GM06990 (cell line): ENCODE results near the gene AANAT.

Source experiments
- DNase-seq: peaks from one replicate; pipeline ENCODE4 v3.0.0-alpha.2; 2011; ENCODE audit not compliant: insufficient read length; ENCODE audit errors: extremely low read depth
- H3K27me3 ChIP-seq: replicated peaks from 2 replicates; pipeline ENCODE4 v1.6.0; 2011; ENCODE audit warnings: low read length; ENCODE audit not compliant: control insufficient read depth, insufficient read depth
- H3K36me3 ChIP-seq: 2 replicates; pipeline ENCODE4 v1.5.1; 2011; ENCODE audit warnings: low read length; ENCODE audit not compliant: control insufficient read depth, insufficient read depth
- H3K4me3 ChIP-seq: replicated peaks from 2 replicates; pipeline ENCODE4 v1.5.1; 2011; ENCODE audit warnings: low read depth, mild to moderate bottlenecking, control low read depth, low read length
- TF ChIP-seq, protein P1 (sequence below): IDR thresholded peaks from 2 replicates; pipeline ENCODE4 v1.5.1; 2011; ENCODE audit warnings: low read length, control low read depth, mild to moderate bottlenecking, inconsistent platforms; ENCODE audit not compliant: insufficient read depth, poor library complexity, severe bottlenecking

The AANAT gene

DNA sequence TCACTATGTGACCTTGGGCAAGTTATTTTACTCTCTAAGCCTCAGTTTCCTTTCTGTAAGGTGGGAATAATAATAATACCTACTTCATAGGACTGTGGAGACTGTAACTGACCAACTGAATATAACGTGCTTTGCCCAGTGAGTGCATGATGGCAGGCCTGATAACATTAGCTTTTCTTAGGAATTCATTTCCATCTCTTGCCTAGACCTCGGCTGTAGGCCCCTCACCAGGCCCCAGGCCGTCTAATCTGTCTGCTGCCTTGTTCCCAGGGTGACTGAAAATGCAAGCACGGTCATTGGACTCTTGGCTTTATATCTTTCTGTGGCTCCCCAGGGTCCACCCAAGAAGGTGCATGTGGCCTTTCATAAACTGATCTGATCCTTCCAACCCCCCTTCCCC is 7.7 kb upstream of the AANAT start:
- no peak for DNase-seq
- TF ChIP-seq, protein P1, sequence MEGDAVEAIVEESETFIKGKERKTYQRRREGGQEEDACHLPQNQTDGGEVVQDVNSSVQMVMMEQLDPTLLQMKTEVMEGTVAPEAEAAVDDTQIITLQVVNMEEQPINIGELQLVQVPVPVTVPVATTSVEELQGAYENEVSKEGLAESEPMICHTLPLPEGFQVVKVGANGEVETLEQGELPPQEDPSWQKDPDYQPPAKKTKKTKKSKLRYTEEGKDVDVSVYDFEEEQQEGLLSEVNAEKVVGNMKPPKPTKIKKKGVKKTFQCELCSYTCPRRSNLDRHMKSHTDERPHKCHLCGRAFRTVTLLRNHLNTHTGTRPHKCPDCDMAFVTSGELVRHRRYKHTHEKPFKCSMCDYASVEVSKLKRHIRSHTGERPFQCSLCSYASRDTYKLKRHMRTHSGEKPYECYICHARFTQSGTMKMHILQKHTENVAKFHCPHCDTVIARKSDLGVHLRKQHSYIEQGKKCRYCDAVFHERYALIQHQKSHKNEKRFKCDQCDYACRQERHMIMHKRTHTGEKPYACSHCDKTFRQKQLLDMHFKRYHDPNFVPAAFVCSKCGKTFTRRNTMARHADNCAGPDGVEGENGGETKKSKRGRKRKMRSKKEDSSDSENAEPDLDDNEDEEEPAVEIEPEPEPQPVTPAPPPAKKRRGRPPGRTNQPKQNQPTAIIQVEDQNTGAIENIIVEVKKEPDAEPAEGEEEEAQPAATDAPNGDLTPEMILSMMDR: no peak
- Histone ChIP-seq H3K36me3 (no peaks in the 10 kb centered on the region), H3K4me3 (no peak overlapping the region), H3K27me3 (no peaks in the 10 kb centered on the region)

- H3K36me3 ChIP-seq: no peaks in the 10 kb centered on the region
- no peak overlapping the region for H3K4me3 ChIP-seq
- TF ChIP-seq, protein P1: no peak
- no peak for DNase-seq
- no peaks in the 10 kb centered on the region for H3K27me3 ChIP-seq
Observed at GRCh38 chr17:76461765-76462555, 5.4 kb upstream of the AANAT start.

DNA sequence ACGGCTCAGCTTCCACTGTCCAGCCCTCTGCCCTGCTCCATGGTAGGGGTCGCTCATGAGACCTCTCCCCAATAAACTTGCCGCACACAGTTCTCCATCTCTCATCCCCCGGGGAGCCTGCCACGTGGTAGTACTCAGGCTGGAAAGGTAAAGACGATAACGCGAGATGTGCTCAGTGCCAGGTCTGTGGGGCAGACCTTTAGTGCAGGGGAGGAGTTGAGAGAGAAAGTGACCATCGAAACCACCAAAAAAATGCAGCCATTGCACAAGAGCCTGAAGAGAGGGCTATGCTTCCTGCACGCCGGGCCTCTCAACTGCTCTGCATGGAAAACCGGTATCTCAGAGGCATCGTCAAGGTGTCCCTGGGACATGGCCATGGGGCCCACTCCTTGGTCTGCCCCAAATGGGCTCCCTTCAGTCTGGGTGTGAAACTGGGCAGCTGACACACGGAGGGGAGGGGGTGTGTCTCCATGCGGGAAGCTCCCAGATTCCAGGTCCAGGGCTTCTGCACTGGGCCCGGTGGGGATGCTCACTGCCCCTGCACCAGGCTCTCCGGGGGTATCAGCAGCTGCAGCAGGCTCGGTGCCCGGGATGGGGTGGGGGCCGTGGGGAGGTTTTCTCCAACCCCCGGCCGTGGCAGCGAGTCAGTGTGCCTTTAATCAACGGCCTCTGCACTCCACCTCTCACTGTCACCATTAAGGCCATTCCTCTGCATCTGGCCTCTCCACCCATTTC is 4.7 kb upstream of the AANAT start:
- H3K36me3 ChIP-seq: no peaks in the 10 kb centered on the region
- TF ChIP-seq, protein P1: no peak
- no peak for DNase-seq
- no peaks in the 10 kb centered on the region for H3K27me3 ChIP-seq
- no peak overlapping the region for H3K4me3 ChIP-seq

- TF ChIP-seq, protein P1: no peak
- Histone ChIP-seq H3K36me3 (peaks cover 10% of the 10 kb centered on the region), H3K27me3 (no peaks in the 10 kb centered on the region), H3K4me3 (no peak overlapping the region)
- DNase-seq: no peak
Observed at GRCh38 chr17:76466775-76467130, 650 bp upstream of the AANAT start.

DNA sequence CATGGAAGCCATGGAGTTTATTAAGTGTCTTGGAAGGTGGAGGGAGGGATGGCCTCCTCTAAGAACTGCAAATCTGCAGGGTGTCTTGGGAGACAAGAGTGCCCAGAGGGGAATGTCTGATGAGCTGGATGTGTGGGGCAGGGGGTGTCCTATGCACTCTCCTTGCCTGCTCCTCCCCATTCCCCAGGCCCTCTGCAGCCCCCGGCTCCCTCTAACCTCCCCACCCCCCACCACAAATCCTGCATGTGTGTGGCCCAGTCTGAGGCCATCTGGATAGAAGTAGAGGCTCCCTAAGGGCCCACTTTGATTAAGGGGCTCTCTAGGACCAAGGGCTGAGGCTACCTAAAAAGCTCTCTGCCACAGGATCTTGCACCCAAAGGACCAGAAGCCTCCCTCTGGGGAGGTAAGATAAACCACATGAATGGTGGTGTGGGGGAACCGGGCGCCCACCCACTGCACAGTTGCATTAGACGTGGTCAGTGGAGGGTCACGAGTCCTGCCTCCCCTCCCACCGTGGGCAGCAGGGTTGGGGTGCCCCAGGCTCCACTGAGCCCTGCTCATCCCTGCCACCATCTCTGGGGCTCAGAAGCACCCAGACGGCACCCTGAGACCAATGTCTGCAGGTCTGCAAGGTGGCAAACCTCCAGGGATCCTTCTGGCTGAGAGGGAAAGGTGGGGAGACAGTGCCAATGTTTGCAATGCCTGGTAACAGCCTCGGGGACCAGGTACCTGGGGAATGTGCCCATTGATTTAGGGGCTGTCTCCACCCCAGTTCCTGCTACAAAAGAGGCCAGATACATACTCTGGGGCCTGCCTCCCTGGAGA is 618 bp downstream of the AANAT start:
- Histone ChIP-seq H3K27me3 (no peaks in the 10 kb centered on the region), H3K4me3 (no peak overlapping the region), H3K36me3 (peaks cover 16% of the 10 kb centered on the region)
- no peak for DNase-seq
- TF ChIP-seq, protein P1: no peak
